Thyroid gland (tissue), 4 donors: ENCODE data around the gene HDGFL3. TPM values are rescaled to one million over a fixed set of nuclear protein-coding genes. Genes with fewer than 3 reads are reported as not detected.
"Not testable (repeated sequence)": the region's sequence is repeated elsewhere in the genome, so short reads cannot be mapped to it uniquely, and the experiment has no call there.

Experiments used
- DNase-seq, 2 donors: peaks; one replicate each; pipeline ENCODE4 v3.0.0-alpha.2; 2019
- H3K27ac ChIP-seq, 3 donors: fragments of 200-600 bp; sonication (generic); 1 replicate in 2 of 3; 2 replicates in 1 of 3; pipeline ENCODE4 v1.5.1; 2016 to 2019; ENCODE audit warnings: mild to moderate bottlenecking in 1 of 3, moderate library complexity in 1 of 3
- H3K27me3 ChIP-seq: fragments of 200-600 bp; sonication (generic); one replicate; pipeline ENCODE4 v1.5.1; 2019
- H3K36me3 ChIP-seq, 2 donors: fragments of 200-600 bp; sonication (generic); one replicate each; pipeline ENCODE4 v1.5.1; 2016 to 2019
- H3K4me1 ChIP-seq, 2 donors: fragments of 200-600 bp; sonication (generic); one replicate each; pipeline ENCODE4 v1.5.1; 2017 to 2019
- H3K4me3 ChIP-seq, 3 donors: fragments of 200-600 bp; sonication (generic); replicated peaks in 1 of 3; 1 replicate in 2 of 3; 2 replicates in 1 of 3; pipeline ENCODE4 v1.5.1; 2016; ENCODE audit warnings: mild to moderate bottlenecking in 1 of 3
- H3K9me3 ChIP-seq: fragments of 200-600 bp; sonication (generic); one replicate; pipeline ENCODE4 v1.5.1; 2017
- CTCF ChIP-seq, 6 experiments: fragments of 200-600 bp in 3 of 6; fragments of 450-650 bp in 3 of 6; sonication (generic) in 3 of 6; IDR thresholded peaks; one replicate each; pipeline ENCODE4 v1.5.1; 2016 to 2019; ENCODE audit warnings: antibody characterized with exemption in 6 of 6, mild to moderate bottlenecking in 2 of 6, inconsistent platforms in 1 of 6, moderate library complexity in 1 of 6
- POLR2A ChIP-seq, 2 donors: fragments of 450-650 bp; IDR thresholded peaks; one replicate each; pipeline ENCODE4 v1.6.1; 2017; ENCODE audit warnings: antibody characterized with exemption in 2 of 2, mild to moderate bottlenecking in 2 of 2, moderate library complexity in 1 of 2
- WGBS, 2 donors: methylation state at CpG; one replicate each; pipeline ENCODE4 v1.1.5; 2017; 5-methylcytosine and 5-hydroxymethylcytosine counted together
- intact Hi-C: fragments of 100-400 bp; cut with DNase I; formaldehyde crosslinking; loops from one replicate; pipeline ENCODE4 v1.15.1; 2023
- total RNA-seq, 4 donors: library from RNA; depleted of rRNA; stranded (reverse); fragments of >200 nt; gene quantifications; one replicate each; pipeline ENCODE4 v1.2.3, GENCODE V29; 2016

The HDGFL3 gene
- total RNA-seq, 4 donors from 2014 or later = 26.8 to 53.2 (median 41.5) TPM

DNA sequence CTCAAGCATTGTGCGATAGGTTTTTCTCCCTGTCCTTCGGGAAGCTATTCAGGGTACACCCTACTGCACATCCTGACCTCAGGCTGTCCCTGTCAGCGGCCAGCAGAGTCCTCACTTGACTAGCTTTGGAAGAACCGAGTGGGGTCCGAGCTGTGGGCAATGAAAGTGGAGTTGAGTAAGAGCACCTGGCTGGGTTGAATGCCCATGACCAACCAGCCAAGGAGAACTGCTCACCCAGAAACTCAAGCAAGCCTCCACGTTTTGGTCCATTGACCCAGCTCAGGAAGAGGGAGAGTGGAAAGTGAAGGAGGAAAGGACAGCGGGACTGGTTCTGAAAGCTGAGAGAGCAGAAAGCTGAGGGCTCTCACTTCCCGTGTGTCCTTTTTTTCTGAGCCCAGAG lies 36.0 kb upstream of the HDGFL3 start:
- Histone ChIP-seq H3K27me3 (no peaks in the 10 kb centered on the region), H3K27ac (no peak overlapping the region), H3K9me3 (no peaks in the 10 kb centered on the region), H3K4me1 (peaks cover 0 to 5% of the 10 kb centered on the region in 2 donors), H3K36me3 (no peaks in the 10 kb centered on the region), H3K4me3 (no peak overlapping the region)
- WGBS, 2 donors = 29 to 50% methylated on average over 8 of the region's 8 CpGs
- TF ChIP-seq CTCF (IDR thresholded peaks at IDR 0.05) = no peak
- TF ChIP-seq POLR2A (IDR thresholded peaks at IDR 0.05) = no peak
- intact Hi-C loops = loop anchor here (10.0 kb wide), 1 partner anchor 311 kb away; no protein-coding TSS in a partner anchor
- peak; percentile 48 to 57 for DNase-seq

DNA sequence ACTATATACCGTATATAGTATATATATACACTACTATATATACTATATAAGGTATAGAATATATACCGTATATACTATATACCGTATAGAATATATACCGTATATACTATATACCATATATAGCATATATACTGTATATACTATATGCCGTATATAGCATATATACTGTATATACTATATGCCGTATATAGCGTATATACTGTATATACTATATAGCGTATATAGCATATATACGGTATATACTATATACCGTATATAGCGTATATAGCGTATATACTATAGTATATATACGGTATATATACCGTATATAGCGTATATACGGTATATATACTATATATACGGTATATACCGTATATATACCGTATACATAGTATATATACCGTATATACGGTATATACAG lies 22.6 kb upstream of the HDGFL3 start:
- H3K9me3 ChIP-seq = no peaks in the 10 kb centered on the region
- intact Hi-C loops = no loop called here
- H3K27me3 ChIP-seq = no peaks in the 10 kb centered on the region
- no peaks in the 10 kb centered on the region for H3K4me1 ChIP-seq
- DNase-seq = no peak
- no peak for TF ChIP-seq POLR2A (IDR thresholded peaks at IDR 0.05)
- no peak for TF ChIP-seq CTCF (IDR thresholded peaks at IDR 0.05)
- no peaks in the 10 kb centered on the region for H3K36me3 ChIP-seq
- 94 to 95% methylated on average over 21 of the region's 21 CpGs for WGBS, 2 donors
- H3K4me3 ChIP-seq = no peak overlapping the region
- H3K27ac ChIP-seq = no peak overlapping the region

- TF ChIP-seq POLR2A (IDR thresholded peaks at IDR 0.05) (no peak), CTCF (IDR thresholded peaks at IDR 0.05) (no peak)
- Histone ChIP-seq H3K9me3 (no peaks in the 10 kb centered on the region), H3K4me1 (no peaks in the 10 kb centered on the region), H3K36me3 (no peaks in the 10 kb centered on the region), H3K27ac (no peak overlapping the region), H3K4me3 (no peak overlapping the region), H3K27me3 (no peaks in the 10 kb centered on the region)
- DNase-seq = no peak
- WGBS, 2 donors = 88 to 90% methylated on average over 9 of the region's 9 CpGs
- intact Hi-C loops = no loop called here
These were observed 17.8 kb upstream of the HDGFL3 start for GRCh38 chr15:83225449-83225848.

GRCh38 chr15:83221781-83222180 lies 14.2 kb upstream of the HDGFL3 start:
- H3K36me3 ChIP-seq, H3K4me1 ChIP-seq, intact Hi-C loops, H3K27ac ChIP-seq, DNase-seq, H3K9me3 ChIP-seq, H3K27me3 ChIP-seq, H3K4me3 ChIP-seq: not testable (repeated sequence)
- WGBS, 2 donors = 92 to 95% methylated on average over 9 of the region's 9 CpGs

DNA sequence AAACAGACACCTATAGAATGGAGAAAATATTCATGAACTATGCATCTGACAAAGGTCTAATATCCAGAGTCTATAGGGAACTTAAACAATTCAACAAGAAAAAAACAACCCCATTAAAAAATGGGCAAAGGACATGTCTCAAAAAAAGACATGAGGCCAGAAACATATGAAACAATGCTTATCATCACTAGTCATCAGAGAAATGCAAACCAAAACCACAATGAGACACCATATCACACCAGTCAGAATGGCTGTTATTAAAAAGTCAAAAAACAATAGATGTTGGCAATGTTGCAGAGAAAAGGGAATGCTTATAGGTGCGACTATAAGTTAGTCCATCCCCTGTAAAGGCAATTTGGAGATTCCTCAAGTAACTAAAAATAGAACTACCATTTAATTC lies 11.4 kb upstream of the HDGFL3 start:
- Histone ChIP-seq H3K36me3 (no peaks in the 10 kb centered on the region), H3K27me3 (no peaks in the 10 kb centered on the region), H3K4me1 (no peaks in the 10 kb centered on the region), H3K9me3 (no peaks in the 10 kb centered on the region), H3K4me3 (no peak overlapping the region), H3K27ac (no peak overlapping the region)
- DNase-seq = no peak
- TF ChIP-seq POLR2A (IDR thresholded peaks at IDR 0.05) = no peak
- TF ChIP-seq CTCF (IDR thresholded peaks at IDR 0.05) = no peak
- whole genome bisulfite sequencing, 2 donors = 91 to 94% methylated on average over 1 of the region's 1 CpG
- intact Hi-C loops = loop anchor here (10.0 kb wide), 1 partner anchor 214 kb away; no protein-coding TSS in a partner anchor

- H3K36me3 ChIP-seq = no peaks in the 10 kb centered on the region
- 97 to 99% methylated on average over 2 of the region's 2 CpGs for WGBS, 2 donors
- TF ChIP-seq CTCF (IDR thresholded peaks at IDR 0.05) (no peak), POLR2A (IDR thresholded peaks at IDR 0.05) (no peak)
- H3K4me1 ChIP-seq = no peaks in the 10 kb centered on the region
- intact Hi-C loops = loop anchor here (10.0 kb wide), 1 partner anchor 211 kb away; no protein-coding TSS in a partner anchor
- H3K27ac ChIP-seq = no peak overlapping the region
- DNase-seq = no peak
- H3K27me3 ChIP-seq = no peaks in the 10 kb centered on the region
- no peaks in the 10 kb centered on the region for H3K9me3 ChIP-seq
- H3K4me3 ChIP-seq = no peak overlapping the region
These were observed 7.7 kb upstream of the HDGFL3 start for GRCh38 chr15:83215306-83215705.
